GM21515 (cell line): ENCODE measurements around the gene EDC3.

Source experiments
- ATAC-seq: cut with Tn5 transposase; IDR thresholded peaks from one replicate; pipeline ENCODE4 v1.9.1; 2021; ENCODE audit not compliant: unreplicated experiment

The EDC3 gene

DNA sequence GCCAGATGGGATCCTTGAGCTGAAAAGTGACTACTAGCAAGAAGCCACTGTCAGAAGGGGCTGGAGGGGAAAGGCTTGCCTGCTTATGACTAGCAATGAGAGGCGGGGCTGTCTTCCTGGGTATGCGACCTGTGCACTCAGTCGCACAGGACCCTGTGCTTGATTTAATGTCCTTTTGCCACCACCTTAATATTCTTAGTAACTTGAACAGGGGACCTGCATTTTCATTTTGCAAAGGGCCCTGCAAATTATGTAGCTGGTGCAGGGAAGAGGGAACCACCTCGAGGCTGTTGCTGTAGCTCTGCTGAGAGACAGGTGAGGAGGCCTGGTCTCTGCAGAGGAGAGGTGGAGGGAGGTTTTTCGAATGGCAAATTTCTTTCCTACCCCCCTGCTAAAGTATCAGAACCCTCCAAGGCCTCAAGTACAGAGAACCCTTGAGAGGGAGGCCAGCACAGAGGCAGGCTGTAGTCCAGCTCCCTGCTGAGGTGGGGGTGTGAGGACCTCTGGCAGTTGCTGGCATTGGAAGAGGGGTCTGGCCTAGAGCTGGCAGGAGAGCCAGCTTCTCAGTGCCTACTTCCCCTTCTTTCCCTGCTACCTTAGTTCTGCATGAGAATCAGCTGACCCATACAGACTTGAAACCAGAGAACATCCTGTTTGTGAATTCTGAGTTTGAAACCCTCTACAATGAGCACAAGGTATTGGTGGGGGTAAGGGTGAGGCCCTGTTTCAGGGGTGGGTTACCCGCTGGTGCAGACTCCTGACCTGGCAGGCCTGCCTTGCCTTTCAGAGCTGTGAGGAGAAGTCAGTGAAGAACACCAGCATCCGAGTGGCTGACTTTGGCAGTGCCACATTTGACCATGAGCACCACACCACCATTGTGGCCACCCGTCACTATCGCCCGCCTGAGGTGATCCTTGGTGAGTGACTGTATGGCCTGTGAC is 68.8 kb downstream of the EDC3 start:
- peak; percentile 64 for ATAC-seq

DNA sequence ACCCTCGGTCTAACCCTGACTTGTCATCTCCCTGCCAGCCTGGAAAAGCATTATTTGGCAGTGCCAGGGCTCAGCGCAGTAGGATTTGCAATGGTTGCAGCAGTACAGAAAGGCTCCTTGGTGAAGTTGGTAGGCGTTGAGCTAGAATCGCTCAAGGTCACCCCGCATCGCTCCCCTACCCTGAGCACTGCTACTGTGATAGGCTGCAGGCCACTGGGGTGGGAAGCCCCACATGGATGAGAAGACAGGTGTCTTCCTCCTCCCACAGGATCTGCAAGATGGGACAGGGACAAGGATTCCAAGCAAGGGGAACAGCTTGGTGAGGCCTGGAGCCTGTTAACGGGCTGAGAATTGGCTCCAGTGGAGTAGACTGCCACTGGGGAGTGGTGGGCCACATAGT is 69.5 kb downstream of the EDC3 start:
- no peak for ATAC-seq

- no peak for ATAC-seq
Measured at GRCh38 chr15:74625693-74626092, 70.1 kb downstream of the EDC3 start.

DNA sequence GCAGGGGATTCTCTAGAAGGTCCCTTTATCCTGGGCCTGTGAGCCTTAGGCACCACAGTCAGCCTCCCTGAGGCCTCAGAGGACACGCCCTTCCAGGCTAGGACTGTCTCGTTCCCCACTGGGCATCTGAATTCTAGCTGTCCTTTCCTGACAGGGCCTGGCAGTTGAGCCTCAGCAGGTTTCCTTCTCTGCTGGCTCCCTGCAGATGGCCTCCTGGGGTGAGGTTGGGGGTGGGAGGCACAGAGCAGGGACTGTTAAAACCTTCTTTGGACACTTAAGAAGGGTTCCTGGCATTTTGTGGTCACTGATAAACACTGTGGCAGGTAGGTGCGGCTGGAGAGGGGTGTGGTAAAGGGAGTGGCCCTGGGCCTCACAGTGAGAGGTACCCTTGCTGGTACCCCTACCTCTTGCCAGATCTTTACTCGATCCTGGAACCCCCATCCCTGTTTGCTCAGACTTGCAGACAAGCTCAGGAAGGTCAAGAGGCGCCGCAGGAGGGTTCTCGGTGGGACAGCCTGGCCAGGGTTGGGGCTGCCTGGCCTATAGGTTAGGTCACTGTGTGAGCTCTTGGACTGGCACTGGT is 71.7 kb downstream of the EDC3 start:
- no peak for ATAC-seq

DNA sequence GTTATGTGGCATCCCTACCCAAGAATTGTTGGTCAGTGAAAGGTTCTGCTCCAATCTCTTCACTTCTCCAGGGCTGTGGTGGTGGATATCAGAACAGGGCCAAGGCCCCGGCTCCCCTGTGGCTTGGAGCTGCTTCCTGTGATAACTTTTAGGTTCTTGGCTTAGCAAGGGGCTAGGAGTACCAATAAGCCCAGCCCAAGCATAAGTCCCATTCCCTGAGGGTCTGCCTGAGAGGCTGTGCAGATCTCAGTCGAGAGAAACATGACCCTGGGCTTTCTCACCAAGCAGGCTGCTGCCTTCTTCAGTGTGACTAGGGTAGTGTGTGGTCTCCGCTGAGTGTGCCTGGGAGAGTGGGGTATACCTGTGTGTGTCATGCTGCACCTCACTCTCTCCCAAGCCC is 73.1 kb downstream of the EDC3 start:
- ATAC-seq = no peak

DNA sequence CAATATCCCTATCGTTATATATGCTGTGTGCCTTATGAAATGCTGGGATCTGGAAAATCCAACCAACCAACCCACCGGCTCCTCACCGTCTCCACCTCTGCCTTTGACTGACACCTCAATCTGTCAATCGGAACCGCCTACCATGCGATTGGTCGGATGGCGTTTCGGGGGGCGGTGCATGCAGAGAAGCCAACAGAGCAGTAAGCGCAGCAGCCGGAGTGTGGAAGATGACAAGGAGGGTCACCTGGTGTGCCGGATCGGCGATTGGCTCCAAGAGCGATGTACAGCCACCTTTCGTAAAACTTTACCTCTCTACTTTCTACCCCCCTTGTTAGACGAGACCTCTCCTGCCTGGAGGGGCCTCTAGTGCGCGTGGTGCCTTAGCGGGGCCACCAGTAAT is 73.9 kb downstream of the EDC3 start:
- no peak for ATAC-seq

- no peak for ATAC-seq
Measured at GRCh38 chr15:74621546-74621920, 74.3 kb downstream of the EDC3 start.

DNA sequence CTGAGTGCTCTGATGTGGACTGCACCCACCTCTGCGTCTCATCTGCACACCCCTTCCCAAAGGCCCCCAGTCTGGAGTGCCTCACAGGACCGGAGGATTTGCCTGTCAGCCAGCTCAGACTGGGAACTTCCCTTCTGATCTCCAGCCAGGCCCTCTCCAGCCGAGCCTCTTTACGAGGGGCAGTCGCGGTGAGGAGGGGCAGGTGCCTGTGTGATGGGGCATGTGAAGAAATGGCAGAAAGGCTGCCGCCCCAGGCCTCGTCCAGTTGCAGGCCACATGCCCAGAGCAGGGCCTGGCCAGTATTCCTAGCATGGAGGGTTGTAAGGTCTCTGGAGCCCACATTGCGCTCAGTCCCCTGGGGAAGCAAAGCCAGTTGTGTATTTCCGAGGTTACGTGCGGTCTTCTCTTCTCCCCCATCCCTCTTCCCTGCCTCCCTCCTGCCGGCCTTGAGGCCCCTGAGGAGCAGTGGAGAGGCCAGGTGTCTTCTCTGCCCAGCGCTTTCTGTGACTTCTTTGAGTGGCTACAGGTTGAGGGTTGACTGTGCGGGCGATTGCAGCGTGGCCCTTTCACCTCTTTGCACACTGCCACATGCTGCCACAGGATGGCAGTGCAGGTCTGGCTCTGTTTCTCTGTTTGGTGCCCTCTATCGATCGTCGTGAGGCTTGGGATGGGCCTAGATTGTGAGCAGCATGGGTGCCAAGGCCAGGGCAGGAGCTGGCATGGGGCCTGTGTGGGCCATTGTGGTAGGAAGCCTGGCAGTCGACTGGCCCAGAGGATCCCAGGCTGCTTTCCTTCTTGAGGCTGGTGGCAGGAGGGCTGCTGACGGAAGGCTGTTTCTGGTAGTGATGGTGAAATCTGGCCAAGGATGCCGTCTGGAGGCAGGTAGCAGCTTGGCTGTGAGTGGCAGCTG is 74.9 kb downstream of the EDC3 start:
- no peak for ATAC-seq

- ATAC-seq = no peak
Measured at GRCh38 chr15:74619916-74620635, 75.7 kb downstream of the EDC3 start.

DNA sequence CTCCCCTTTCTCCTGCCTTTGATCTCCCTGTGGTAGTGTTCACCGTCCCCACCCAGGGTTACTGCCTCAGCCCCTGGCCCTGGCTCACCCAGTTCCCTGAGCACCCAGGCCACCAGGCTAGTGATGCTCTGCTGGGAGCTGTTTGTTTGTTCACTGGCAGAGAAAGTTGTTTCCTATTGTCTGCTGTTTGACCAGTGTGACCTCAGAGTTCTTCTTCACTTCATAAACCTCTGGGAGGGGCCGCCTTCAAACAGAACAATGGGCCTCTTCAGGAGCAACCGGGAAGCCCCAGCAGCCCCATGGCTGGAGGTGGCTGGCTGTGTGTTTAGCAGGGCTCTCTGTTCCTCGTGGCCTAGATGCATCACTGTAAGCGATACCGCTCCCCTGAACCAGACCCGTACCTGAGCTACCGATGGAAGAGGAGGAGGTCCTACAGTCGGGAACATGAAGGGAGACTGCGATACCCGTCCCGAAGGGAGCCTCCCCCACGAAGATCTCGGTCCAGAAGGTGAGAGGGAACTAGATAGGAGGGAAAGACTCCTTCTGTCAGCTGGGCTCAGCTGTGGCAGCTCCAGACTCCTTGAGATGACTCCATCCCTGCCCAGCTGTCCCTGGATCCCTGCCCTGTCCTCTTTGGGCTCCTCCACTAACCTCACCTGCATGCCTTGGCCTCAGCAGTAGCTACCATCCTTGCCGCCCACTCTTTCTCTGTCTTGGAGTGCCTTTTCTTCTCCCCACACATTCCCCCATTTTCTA is 76.8 kb downstream of the EDC3 start:
- no peak for ATAC-seq

DNA sequence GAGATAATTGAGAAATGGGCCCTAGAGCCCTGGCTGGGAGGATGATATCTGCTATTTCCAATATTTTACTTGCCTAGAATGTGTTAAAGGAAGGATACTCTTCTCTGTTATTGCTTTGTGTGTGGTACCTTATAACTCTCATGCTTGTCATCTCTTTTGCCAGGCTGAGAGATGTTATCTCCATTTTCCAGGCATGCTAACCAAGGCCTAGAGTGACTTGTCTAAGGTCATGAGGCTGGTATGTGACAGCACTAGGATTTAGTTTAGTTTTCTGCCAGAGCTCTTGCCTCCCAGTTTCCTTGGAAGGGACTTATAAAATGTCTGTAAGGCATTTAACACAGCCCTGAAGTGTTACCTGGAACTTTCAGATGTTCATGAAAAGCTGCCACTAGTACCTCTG is 78.8 kb downstream of the EDC3 start:
- no peak for ATAC-seq

GRCh38 chr15:74616366-74616939 is 79.4 kb downstream of the EDC3 start:
- ATAC-seq = no peak

- ATAC-seq = peak; percentile 80
Measured at GRCh38 chr15:74615508-74616365, 80.1 kb downstream of the EDC3 start, which contains the start of gene CLK3. TSS of gene CLK3 (plus strand) at chr15:74615836. CDS start at chr15:74619197, 3,361 bp downstream.

DNA sequence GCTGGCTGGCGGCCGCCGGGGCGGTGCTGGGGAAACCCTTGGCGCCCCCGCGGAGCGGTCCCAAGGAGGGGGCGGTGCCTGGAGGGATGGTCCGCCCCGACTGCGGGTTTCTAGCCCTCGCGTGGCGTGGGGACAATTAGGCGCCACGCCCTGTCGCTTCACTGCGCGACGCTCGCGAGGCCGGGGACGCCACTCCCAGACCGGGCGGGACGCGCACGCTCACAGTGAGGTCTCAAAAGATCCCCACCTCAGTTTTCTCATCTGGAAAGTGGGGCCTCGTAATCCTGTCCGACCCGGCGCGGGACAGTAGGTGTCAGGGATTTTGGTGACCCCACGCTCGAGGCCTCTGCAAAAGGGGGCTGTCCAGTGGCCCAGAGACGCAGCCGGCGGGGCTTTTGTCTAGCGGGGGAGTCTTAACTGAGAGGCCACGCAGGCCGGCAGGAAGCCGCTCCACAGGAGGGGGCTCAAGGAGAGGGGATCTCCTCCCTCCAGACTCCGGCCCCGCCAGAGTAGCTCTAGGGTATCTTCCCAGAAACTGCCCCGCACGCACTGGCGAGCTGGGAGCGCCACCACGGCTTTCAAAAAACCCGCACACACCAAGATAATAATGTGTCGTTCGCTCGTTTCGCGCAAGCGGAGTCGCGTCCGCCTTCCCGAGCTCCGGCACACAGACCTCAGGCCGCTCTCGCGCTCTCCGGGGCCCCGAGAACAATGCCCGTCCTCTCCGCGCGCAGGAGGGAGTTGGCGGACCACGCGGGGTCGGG is 80.9 kb downstream of the EDC3 start:
- ATAC-seq = peak; percentile 46

- ATAC-seq = no peak
Measured at GRCh38 chr15:74613953-74614743, 81.7 kb downstream of the EDC3 start.

DNA sequence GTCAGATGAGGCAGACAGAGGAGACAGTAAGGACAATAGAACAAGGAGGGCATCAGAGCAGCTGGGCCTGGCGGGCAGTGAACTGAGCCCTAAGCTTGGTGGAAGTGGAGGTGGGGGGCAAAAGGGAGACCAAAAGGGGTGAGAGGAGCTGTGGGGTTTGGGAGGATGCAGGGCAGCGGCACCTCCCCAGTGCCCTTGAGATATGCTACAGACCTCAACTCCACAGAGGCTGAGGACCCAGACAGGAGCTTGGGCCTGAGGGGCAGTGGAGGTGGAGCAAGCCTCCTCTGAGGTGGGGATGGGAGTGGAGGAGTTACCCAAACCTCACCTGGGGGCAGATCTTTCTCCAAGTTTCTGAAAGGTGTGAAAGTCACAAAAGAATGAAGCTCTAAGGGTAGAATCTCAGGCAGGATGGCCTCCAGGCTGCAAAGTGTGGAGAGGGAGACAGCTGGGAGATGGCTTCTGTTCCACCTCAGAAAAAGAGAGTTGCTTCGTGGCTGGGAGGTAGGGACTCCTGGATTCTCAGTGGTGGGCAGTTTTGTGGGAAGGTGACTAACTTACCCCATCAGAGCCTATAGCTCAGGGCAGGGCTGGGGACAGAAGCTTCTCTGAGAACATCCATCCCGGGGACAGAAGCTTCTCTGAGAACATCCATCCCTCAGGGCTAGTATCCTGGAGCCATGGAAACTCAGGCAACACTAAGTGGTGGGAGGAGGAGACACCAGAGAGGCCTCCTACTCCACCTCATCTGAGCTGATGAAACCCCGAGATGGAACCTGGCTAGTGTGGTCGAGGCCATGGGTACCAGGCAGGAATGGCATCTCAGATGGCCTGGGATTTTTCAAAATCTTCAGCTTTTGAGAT is 82.5 kb downstream of the EDC3 start:
- no peak for ATAC-seq
